HAP-1 (cell line): ENCODE measurements around the gene SLC25A19.

ENCODE experiments used
- DNase-seq, 2 experiments: peaks; one replicate each; pipeline ENCODE4 v3.0.0-alpha.2; 2016 to 2020; ENCODE audit warnings: low spot score in 2 of 2
- H3K27me3 ChIP-seq: fragments of 250-450 bp; sonication (Bioruptor Pico); 2 replicates; pipeline ENCODE4 v1.5.1; 2020; ENCODE audit warnings: low read depth, mild to moderate bottlenecking, moderate library complexity
- H3K36me3 ChIP-seq: fragments of 250-450 bp; sonication (Bioruptor Pico); replicated peaks from 2 replicates; pipeline ENCODE4 v1.5.1; 2020; ENCODE audit warnings: mild to moderate bottlenecking
- H3K4me1 ChIP-seq: fragments of 250-450 bp; sonication (Bioruptor Pico); 2 replicates; pipeline ENCODE4 v1.5.1; 2020; ENCODE audit warnings: mild to moderate bottlenecking
- H3K4me3 ChIP-seq: fragments of 250-450 bp; sonication (Bioruptor Pico); 2 replicates; pipeline ENCODE4 v1.5.1; 2020; ENCODE audit warnings: mild to moderate bottlenecking, moderate library complexity
- H3K9me3 ChIP-seq: fragments of 250-450 bp; sonication (Bioruptor Pico); 2 replicates; pipeline ENCODE4 v1.5.1; 2020; ENCODE audit warnings: mild to moderate bottlenecking, moderate library complexity
- in situ Hi-C: fragments of 300-500 bp; cut with MboI; formaldehyde crosslinking; loops from 3 replicates; pipeline ENCODE4 v1.14.3; 2020; ENCODE audit warnings: low sequenced_read_pairs, inconsistent platforms, mixed read lengths

The SLC25A19 gene

DNA sequence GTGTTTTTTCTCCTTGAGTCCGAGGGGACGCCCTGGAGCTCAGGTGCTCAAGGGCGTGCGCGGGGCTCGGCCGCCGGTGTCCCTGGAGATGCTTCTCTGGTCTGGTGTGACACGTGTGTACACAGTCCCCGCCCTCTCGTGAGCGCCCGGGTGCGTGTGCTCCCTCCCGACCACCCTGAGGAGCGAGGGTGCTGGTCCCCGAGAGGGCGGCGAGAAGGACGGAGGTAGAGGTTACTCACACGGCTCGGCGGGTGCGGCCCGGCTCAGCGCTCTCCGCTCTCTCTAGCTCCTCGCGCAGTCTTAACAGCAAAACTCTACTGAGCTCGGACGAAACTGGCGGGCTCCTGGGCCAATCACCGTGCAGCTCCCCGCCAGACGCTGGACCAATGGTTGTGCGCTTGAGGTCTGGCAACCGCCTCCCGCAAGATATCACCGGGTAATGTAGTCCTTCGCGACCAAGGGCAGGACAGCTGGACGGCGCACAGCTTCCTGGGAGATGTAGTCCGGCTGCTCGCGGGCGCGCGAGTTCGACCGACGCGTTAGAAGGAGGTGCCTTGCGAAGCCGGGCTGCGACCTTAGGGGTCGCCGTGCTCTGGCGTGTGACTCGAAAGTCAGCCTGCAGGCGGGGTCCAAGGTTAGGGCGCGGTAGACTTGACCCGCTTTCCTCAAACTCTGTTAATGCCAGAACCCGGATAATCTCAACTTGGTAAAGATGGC is at the start of gene SLC25A19:
Gene SLC25A19, minus strand, starts transcription at position 319 of the 717 bp plus-strand sequence. CDS start 2,669 bp downstream, outside the sequence.
- Histone ChIP-seq H3K36me3 (peaks cover 29% of the 10 kb centered on the region), H3K4me1 (peaks cover 11% of the 10 kb centered on the region), H3K27me3 (no peaks in the 10 kb centered on the region), H3K9me3 (no peaks in the 10 kb centered on the region; the same call in 1 of the 2 replicates), H3K4me3 (peak within 1 kb of the TSS; percentile 93)
- in situ Hi-C loops: no loop called here
- peak; percentile 98 to 99 for DNase-seq

DNA sequence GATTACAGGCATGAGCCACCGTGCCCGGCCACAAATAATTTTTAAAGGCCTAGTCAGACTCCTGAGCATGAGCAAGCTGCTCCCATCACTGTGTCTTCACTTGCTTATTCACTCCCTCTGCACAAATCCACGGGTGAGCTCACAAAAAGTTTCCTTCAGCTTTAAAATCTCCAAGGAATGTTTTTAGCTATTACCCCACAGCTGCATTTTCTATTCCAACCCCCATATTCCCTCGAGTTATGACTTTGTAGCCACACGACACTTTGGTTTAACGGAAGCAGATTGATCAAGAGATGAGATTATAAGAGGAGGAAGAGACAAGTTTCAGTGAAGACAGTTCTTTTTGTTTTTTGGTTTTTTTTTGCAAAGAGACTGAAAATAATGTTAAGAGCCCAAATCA is 49.1 kb upstream of the SLC25A19 start:
- Histone ChIP-seq H3K27me3 (no peaks in the 10 kb centered on the region), H3K4me1 (no peaks in the 10 kb centered on the region), H3K4me3 (no peak overlapping the region), H3K9me3 (no peaks in the 10 kb centered on the region), H3K36me3 (no peaks in the 10 kb centered on the region)
- DNase-seq: no peak
- in situ Hi-C loops: no loop called here

DNA sequence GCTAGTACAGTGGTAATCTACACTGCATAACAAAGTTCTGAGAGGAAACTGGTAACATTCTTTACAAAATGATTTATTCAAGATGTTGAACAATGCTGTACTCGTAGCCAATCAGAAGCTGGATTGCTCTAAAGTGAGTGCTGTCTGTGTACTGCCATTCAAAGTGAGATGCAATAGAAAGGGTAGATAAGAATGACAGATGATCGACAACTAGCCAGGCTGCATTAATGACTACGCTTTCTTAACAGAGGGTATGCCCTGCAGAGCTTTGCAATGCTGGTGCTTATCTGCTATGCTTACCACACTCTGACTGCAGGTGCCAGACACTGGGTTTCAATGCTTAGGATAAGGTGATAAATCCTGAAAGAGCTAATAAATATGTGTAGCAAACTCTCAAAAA is 46.1 kb upstream of the SLC25A19 start:
- Histone ChIP-seq H3K9me3 (no peaks in the 10 kb centered on the region), H3K27me3 (no peaks in the 10 kb centered on the region), H3K4me3 (no peak overlapping the region), H3K4me1 (no peaks in the 10 kb centered on the region), H3K36me3 (peaks cover 9% of the 10 kb centered on the region)
- in situ Hi-C loops: no loop called here
- DNase-seq: no peak

DNA sequence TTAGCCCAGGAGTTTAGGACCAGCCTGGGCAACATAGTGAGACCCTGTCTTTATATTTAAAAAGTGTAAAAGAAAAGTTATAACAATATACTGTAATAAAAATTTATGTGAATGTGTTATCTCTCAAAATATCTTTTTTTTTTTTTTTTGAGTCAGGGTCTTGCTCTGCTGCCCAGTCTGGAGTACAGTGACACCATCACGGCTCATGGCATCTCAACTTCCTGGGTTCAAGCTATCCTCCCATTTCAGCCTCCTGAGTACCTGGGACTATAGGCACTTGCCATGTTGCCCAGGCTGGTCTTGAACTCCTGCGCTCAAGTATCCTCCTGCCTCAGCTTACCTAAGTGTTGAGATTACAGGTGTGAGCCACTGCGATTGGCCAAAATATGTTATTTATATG is 45.5 kb upstream of the SLC25A19 start:
- Histone ChIP-seq H3K4me1 (no peaks in the 10 kb centered on the region), H3K9me3 (no peaks in the 10 kb centered on the region), H3K27me3 (no peaks in the 10 kb centered on the region), H3K36me3 (peaks cover 9% of the 10 kb centered on the region), H3K4me3 (no peak overlapping the region)
- DNase-seq: no peak
- in situ Hi-C loops: no loop called here

DNA sequence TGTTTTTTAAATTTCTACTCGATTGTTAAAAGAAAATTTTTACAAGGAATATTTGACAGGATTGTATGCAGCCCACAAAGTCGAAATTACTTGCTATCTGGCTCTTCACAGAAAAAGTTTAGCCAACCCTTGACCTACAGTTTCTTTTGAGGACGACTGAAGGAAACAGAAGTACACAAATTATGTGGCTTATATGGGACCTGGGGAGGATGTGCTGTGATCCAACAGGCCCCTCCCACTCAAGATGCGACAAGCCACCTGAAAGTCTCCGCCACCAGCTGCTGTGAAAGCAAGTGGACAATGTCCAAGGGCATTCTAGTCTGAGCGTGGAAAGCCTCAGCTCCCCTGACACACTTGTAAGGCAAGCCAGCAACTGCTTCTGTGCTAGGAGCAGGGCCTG is 42.4 kb upstream of the SLC25A19 start:
- Histone ChIP-seq H3K9me3 (no peaks in the 10 kb centered on the region), H3K27me3 (no peaks in the 10 kb centered on the region), H3K4me3 (no peak overlapping the region), H3K4me1 (no peaks in the 10 kb centered on the region), H3K36me3 (peaks cover 9% of the 10 kb centered on the region)
- no peak for DNase-seq
- in situ Hi-C loops: no loop called here

DNA sequence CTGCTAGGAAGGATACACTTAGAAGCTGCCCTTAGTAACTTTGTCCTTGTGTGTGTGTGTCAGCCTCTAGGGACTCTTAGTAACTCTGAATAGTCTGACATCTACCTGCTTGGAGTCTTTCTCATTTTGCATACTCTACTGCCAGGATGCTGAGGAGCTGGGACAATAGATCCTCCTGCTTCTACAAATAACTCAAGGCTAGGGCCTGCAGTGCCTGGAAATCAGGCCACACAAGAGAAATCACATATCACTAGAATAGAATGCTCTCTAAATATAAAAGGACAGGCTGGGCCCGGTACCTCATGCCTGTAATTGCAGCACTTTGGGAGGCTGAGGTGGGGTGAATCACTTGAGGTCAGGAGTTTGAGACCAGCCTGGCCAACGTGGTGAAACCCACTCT is 38.5 kb upstream of the SLC25A19 start:
- Histone ChIP-seq H3K9me3 (no peaks in the 10 kb centered on the region), H3K27me3 (no peaks in the 10 kb centered on the region), H3K36me3 (peaks cover 14% of the 10 kb centered on the region), H3K4me3 (no peak overlapping the region), H3K4me1 (no peaks in the 10 kb centered on the region)
- DNase-seq: no peak
- in situ Hi-C loops: no loop called here

DNA sequence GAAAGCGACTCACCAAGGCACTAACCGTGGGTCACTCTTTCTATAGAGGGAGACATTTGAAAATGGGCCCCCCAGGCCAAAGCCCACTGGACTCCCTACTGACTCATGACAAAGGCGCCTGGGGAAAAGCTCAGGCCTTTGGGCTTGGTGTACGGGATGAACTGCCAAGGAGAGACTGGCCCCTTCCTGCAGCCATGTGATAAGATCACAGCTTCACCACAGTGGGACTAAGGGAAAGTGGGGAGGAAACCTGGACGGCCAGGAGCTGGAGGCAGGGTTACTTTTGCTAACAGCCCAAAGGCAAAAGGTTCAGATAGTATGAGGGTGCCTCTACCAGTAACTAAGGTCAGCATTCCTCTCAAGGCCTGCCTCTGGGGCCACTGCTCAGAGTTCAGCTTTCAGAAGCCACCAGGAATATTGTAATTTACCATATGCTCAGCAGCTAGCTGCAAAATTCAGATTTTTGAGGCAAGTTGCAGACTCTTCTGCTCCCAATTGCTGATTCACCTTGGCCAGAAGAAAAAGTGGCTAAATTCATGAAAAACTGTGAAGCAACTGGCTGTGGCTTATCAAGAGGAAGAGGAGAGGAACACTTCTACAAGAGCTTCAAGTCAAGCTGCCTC is 37.1 kb upstream of the SLC25A19 start:
- H3K4me1 ChIP-seq: no peaks in the 10 kb centered on the region
- H3K27me3 ChIP-seq: no peaks in the 10 kb centered on the region
- no peak for DNase-seq
- peaks cover 12% of the 10 kb centered on the region for H3K36me3 ChIP-seq
- no peaks in the 10 kb centered on the region for H3K9me3 ChIP-seq
- in situ Hi-C loops: no loop called here
- H3K4me3 ChIP-seq: no peak overlapping the region

DNA sequence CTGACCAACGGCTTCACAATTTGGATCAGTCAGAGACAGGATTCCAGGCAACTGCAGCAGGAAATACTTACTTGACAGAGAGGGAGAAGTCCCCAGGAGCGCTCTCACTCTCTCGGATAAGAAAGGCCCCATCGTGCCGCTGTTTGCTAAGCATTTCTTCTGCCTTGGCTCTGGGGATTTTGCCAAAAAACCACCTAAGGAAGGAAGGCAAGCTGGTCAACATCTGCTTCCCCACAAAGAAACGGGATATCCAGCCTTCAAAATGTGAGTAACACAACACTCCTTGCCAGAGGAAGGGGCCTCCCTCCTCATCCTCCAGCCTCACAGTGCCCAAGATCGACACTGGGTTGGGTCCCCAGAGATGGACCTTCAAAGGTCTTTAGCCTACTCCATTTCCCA is 36.6 kb upstream of the SLC25A19 start:
- Histone ChIP-seq H3K4me3 (no peak overlapping the region), H3K4me1 (no peaks in the 10 kb centered on the region), H3K27me3 (no peaks in the 10 kb centered on the region), H3K9me3 (no peaks in the 10 kb centered on the region), H3K36me3 (peaks cover 14% of the 10 kb centered on the region)
- in situ Hi-C loops: no loop called here
- no peak for DNase-seq

DNA sequence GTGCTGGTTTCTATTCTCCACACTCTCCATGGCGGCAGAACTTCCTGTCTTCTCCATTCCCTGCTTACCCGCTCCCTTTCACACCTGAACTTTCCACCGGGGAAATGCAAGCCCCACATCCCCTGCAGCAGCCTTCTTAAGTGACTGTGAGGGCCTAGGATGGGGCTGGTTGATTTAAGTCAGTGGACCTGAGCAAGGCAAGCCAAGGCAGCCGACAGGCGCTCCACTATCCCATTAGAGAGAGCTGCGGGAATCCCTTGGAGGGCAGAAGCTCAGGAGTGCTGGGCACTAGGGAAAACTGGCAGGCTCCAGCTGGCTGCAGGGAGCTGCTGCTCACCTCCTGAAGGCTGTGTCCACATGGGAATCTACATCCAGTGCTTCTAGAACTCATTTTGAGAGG is 36.1 kb upstream of the SLC25A19 start:
- no peaks in the 10 kb centered on the region for H3K4me1 ChIP-seq
- peaks cover 19% of the 10 kb centered on the region for H3K36me3 ChIP-seq
- H3K27me3 ChIP-seq: no peaks in the 10 kb centered on the region
- no peak for DNase-seq
- H3K9me3 ChIP-seq: no peaks in the 10 kb centered on the region
- in situ Hi-C loops: no loop called here
- no peak overlapping the region for H3K4me3 ChIP-seq

DNA sequence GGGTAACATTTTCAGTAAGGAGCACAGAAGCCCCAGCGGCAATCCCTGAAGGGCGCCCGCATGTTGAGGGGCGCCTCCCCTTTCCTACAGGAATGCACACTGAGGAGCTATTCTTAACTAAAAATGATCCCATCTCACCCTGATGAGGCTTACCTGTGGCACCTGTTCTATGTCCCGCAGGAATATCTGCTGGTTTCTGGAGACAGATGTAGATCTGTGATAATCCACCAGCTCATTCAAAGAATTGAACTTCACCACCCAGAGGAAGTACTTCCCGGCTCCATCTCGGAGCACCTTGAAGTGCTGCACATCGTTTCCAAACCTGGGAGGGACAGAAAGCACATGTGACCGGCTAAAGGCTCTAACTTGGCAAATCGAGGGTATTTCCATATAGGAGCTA is 32.3 kb upstream of the SLC25A19 start:
- Histone ChIP-seq H3K4me3 (no peak overlapping the region), H3K36me3 (peaks cover 27% of the 10 kb centered on the region), H3K9me3 (no peaks in the 10 kb centered on the region), H3K27me3 (no peaks in the 10 kb centered on the region), H3K4me1 (no peaks in the 10 kb centered on the region)
- in situ Hi-C loops: loop anchor here (5.0 kb wide), 1 partner anchor 91 kb away; no protein-coding TSS in a partner anchor
- no peak for DNase-seq

DNA sequence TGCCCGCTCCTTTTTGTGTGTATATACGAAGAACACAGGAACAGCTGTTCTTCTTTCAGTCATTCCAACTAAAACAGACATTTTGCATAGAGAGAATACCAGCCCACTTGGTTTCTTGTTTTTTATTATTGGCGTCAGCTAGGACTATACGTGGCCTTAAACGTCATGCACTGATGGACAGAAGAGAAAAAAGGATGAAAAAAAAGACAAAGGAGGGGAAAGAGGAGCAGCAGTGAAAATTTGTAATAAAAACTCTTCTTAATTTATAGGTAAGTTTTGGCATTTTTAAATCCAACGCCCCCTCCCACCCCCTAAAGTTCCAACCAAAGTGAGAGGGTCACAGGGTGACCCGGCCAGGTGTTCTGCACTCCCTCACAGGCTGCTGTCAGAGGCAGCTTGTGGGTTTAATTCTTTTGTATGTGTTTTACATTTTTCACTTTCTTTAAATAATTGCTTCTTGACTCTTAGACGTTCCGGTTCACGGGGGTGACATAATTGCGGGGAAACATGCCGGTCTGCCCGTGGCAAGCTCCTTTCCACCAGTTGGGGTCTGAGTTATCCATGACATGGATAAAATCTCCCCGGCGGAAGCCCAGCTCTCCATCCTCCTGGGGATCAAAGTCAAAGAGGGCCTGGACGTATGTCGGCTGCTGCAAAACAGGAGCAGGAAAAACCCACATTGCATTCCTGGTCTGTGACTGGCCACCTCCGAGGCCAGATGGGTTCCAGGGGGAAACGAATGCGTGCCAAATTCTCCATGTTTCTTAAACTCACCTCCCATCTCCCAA is 30.9 kb upstream of the SLC25A19 start:
- no peak for DNase-seq
- Histone ChIP-seq H3K27me3 (no peaks in the 10 kb centered on the region), H3K36me3 (peaks cover 23% of the 10 kb centered on the region), H3K9me3 (no peaks in the 10 kb centered on the region), H3K4me1 (no peaks in the 10 kb centered on the region), H3K4me3 (no peak overlapping the region)
- in situ Hi-C loops: loop anchor here (5.0 kb wide), 1 partner anchor 92 kb away; no protein-coding TSS in a partner anchor

DNA sequence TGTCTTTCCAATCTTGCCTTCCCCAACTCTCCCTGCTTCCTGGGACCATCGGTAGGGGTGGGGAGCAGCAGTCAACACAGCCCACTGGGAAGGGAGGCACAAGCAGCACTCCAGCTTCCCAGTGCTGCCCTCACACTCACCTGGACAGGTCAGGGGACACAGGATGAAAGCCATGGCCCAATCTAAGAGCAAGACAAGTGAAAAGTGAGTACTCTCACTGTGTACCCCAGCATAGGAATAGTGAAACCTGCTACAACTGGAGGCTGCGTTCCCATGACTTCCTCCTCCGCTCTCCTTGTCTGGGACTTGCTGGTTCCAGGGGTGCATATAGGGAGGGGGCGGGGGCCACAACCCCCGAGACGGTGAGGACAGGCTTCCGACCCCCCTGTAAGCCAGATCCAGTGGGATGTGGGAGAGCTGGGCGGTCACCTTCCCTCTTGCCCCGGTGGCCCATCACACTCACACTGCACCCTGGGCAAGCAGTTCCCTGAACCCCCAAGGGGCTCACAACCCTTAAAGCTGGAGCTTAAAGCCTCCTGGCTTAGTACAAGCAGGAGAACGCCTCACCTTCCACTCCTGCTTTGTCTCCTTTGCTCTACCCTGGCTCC is 29.5 kb upstream of the SLC25A19 start:
- Histone ChIP-seq H3K36me3 (peaks cover 23% of the 10 kb centered on the region), H3K4me1 (no peaks in the 10 kb centered on the region), H3K4me3 (no peak overlapping the region), H3K27me3 (no peaks in the 10 kb centered on the region), H3K9me3 (no peaks in the 10 kb centered on the region)
- in situ Hi-C loops: no loop called here
- no peak for DNase-seq

DNA sequence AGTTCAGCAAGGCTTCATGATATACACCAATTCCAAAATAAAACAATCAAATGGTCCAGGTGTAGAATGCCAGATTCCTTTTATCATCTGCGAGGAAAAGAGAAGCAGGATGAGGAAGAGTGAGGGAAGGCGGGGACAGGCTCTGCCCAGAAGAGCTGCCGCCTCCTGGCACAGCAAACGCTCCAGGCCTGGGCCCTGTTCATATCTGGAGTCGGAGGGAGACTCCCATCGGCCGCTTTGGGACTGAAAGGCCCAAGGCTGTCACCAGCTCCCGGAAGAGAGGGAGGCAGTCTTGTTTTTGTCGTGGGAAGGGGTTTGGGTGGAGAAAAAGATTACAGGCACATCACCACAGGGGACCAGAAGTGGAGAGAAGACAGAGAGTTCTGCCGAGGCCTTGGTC is 29.0 kb upstream of the SLC25A19 start:
- no peak overlapping the region for H3K4me3 ChIP-seq
- no peaks in the 10 kb centered on the region for H3K9me3 ChIP-seq
- DNase-seq: no peak
- in situ Hi-C loops: no loop called here
- H3K36me3 ChIP-seq: peaks cover 23% of the 10 kb centered on the region
- no peaks in the 10 kb centered on the region for H3K4me1 ChIP-seq
- no peaks in the 10 kb centered on the region for H3K27me3 ChIP-seq

DNA sequence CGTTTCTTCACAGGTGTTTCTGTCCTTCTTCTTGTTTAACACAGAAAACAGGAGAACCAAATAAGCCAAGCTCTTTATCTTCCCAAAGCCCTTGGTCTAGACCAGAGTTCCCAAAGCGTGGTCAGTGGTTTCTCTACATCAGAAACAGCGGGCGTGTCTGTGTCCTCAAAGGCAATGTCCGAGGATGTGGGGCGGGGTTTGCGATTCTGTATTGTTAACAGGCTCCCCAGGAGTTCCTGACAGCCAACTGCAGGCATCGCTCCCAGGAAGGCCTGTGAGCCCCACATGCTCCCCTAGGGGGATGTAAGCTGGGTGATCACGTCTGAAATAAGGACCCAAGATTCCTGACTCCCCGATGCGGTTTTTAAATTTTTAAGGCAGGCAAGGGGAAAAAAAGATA is 28.4 kb upstream of the SLC25A19 start:
- no peak overlapping the region for H3K4me3 ChIP-seq
- no peaks in the 10 kb centered on the region for H3K4me1 ChIP-seq
- H3K9me3 ChIP-seq: no peaks in the 10 kb centered on the region
- DNase-seq: peak in 1 of 2 experiments; percentile 20
- H3K36me3 ChIP-seq: peaks cover 23% of the 10 kb centered on the region
- H3K27me3 ChIP-seq: no peaks in the 10 kb centered on the region
- in situ Hi-C loops: no loop called here
